Measurements from ENCODE around the gene RSPH9. TPM values are rescaled to one million over a fixed set of nuclear protein-coding genes. Genes with fewer than 3 reads are reported as not detected.

Gene RSPH9
- total RNA-seq, 1 donor from 2014 or later, result 0.22 TPM

- peak overlapping the region; percentile 43 for H3K27ac Mint-ChIP-seq (ENCODE audit: unreplicated experiment)
- peak; percentile 43 for TF ChIP-seq CTCF (IDR thresholded peaks at IDR 0.05; ENCODE audit: partially characterized antibody, unreplicated experiment)
- H3K9me3 Mint-ChIP-seq (ENCODE audit: unreplicated experiment), result peaks cover 9% of the 10 kb centered on the region
- peaks cover 4% of the 10 kb centered on the region for H3K4me1 Mint-ChIP-seq (ENCODE audit: low read depth, unreplicated experiment)
- no peaks in the 10 kb centered on the region for H3K36me3 Mint-ChIP-seq (ENCODE audit: unreplicated experiment)
- H3K4me3 Mint-ChIP-seq (ENCODE audit: unreplicated experiment), result no peak overlapping the region
- peaks cover 10% of the 10 kb centered on the region for H3K27me3 Mint-ChIP-seq (ENCODE audit: unreplicated experiment)
- DNase-seq, result peak; percentile 66
These were observed 23.6 kb downstream of the RSPH9 start for GRCh38 chr6:43668151-43669028.

DNA sequence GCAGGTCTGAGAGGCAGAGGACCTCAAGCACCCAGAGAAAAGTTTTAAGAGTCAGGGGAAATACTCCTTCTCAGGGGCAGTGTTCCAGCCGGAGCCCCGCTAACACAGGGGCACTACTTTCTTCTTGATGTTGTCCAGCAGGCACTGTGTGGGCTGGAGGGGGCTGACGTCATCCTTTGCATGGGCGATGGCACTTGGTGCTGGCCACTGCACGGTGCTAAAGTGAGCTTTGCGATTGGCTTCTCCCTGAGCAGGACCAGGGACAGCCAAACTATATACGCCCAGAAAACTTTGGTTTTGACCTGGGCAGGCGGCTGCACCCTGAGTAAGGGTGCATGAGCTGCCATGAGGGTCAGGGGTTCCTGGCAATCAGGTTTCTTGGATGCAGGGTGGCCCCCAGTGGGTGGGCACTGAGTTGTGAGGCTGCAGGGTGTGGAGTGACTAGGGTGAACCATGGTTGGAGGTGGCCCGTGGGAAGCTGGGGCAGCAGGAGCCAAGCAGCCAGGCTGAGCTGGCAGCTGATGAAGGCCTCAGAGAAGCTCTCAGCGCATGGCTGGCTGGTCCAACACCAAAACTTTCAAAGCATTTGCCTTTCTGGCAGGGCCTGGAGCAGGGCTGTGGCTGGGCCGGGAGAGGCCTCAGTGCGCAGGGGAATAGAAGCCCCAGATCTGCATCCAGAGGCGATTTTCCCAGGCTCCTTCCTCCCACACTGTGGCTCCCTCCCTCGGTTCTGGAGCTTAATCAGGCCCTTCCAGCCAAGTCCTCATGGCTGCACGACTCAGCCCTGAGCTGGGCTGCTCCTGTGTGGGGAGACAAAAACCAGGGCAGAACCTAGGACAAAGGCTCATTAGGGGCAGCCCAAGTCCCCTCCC, 24.4 kb downstream of the RSPH9 start:
- no peak overlapping the region for H3K4me3 Mint-ChIP-seq (ENCODE audit: unreplicated experiment)
- H3K36me3 Mint-ChIP-seq (ENCODE audit: unreplicated experiment), result no peaks in the 10 kb centered on the region
- H3K27me3 Mint-ChIP-seq (ENCODE audit: unreplicated experiment), result peaks cover 8% of the 10 kb centered on the region
- H3K4me1 Mint-ChIP-seq (ENCODE audit: low read depth, unreplicated experiment), result peaks cover 4% of the 10 kb centered on the region
- H3K9me3 Mint-ChIP-seq (ENCODE audit: unreplicated experiment), result peaks cover 8% of the 10 kb centered on the region
- TF ChIP-seq CTCF (IDR thresholded peaks at IDR 0.05; ENCODE audit: partially characterized antibody, unreplicated experiment), result no peak
- DNase-seq, result no peak
- peak overlapping the region; percentile 43 for H3K27ac Mint-ChIP-seq (ENCODE audit: unreplicated experiment)

DNA sequence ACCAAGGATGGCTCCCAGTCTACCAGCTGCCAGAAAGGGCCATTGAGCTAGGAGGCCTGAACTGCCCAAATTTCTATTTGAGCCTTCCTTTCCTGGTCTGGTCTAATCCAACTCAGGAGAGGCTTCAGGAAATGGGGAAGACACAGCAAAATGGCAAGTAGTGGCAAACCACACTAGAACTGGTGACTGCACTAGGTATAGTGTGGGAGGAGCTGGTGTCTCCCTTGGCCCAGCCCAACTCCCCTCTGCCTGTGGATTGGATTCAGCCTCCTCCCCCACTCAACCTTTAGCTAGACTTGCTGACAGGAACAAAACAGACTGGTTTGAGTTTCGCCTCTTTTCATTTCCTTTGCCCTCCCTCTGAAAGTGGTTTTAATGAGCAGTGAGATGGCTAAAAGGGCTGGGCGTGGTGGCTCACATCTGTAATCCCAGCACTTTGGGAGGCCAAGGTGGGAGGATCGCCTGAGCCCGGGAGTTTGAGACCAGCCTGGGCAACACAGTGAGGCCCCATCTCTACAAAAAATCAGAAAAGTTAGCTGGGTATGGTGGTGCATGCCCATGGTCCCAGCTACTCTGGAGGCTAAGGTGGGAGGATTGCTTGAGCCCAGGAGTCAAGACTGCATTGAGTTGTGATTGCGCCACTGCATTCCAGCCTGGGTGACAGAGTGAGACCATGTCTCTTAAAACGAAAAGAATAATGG, 25.2 kb downstream of the RSPH9 start:
- Mint-ChIP-seq H3K36me3 (ENCODE audit: unreplicated experiment) (no peaks in the 10 kb centered on the region), H3K27ac (ENCODE audit: unreplicated experiment) (no peak overlapping the region), H3K4me3 (ENCODE audit: unreplicated experiment) (no peak overlapping the region), H3K9me3 (ENCODE audit: unreplicated experiment) (peaks cover 8% of the 10 kb centered on the region), H3K4me1 (ENCODE audit: low read depth, unreplicated experiment) (peaks cover 4% of the 10 kb centered on the region), H3K27me3 (ENCODE audit: unreplicated experiment) (peaks cover 8% of the 10 kb centered on the region)
- no peak for TF ChIP-seq CTCF (IDR thresholded peaks at IDR 0.05; ENCODE audit: partially characterized antibody, unreplicated experiment)
- DNase-seq, result no peak

- DNase-seq, result no peak
- Mint-ChIP-seq H3K4me3 (ENCODE audit: unreplicated experiment) (no peak overlapping the region), H3K4me1 (ENCODE audit: low read depth, unreplicated experiment) (peaks cover 4% of the 10 kb centered on the region), H3K36me3 (ENCODE audit: unreplicated experiment) (no peaks in the 10 kb centered on the region), H3K27ac (ENCODE audit: unreplicated experiment) (no peak overlapping the region), H3K27me3 (ENCODE audit: unreplicated experiment) (peaks cover 8% of the 10 kb centered on the region), H3K9me3 (ENCODE audit: unreplicated experiment) (peaks cover 8% of the 10 kb centered on the region)
- no peak for TF ChIP-seq CTCF (IDR thresholded peaks at IDR 0.05; ENCODE audit: partially characterized antibody, unreplicated experiment)
These were observed 25.8 kb downstream of the RSPH9 start for GRCh38 chr6:43670623-43670986.
